HFF-Myc (cell line): ENCODE data around the gene CLPSL1.

Experiments used
- DNase-seq: peaks from one replicate; pipeline ENCODE4 v3.0.0-alpha.2; 2011; ENCODE audit warnings: low read depth; ENCODE audit errors: extremely low read depth
- H3K4me3 ChIP-seq: replicated peaks from 2 replicates; pipeline ENCODE4 v1.5.1; 2011; ENCODE audit warnings: low read depth, mild to moderate bottlenecking, control low read depth, low read length
- CTCF ChIP-seq: IDR thresholded peaks from 2 replicates; pipeline ENCODE4 v1.5.1; 2012; ENCODE audit warnings: mild to moderate bottlenecking, low read depth, low read length, control low read depth; ENCODE audit errors: missing control alignments

CLPSL1 gene

GRCh38 chr6:35823601-35824000, 42.8 kb downstream of the CLPSL1 start:
- no peak overlapping the region for H3K4me3 ChIP-seq
- TF ChIP-seq CTCF, result no peak
- DNase-seq, result no peak

- no peak overlapping the region for H3K4me3 ChIP-seq
- no peak for DNase-seq
- no peak for TF ChIP-seq CTCF
Observed at GRCh38 chr6:35824552-35825192, 43.9 kb downstream of the CLPSL1 start.

GRCh38 chr6:35829306-35829705, 48.5 kb downstream of the CLPSL1 start:
- no peak for TF ChIP-seq CTCF
- DNase-seq, result no peak
- H3K4me3 ChIP-seq, result no peak overlapping the region

GRCh38 chr6:35831257-35832007, 50.6 kb downstream of the CLPSL1 start:
- DNase-seq, result no peak
- no peak overlapping the region for H3K4me3 ChIP-seq
- no peak for TF ChIP-seq CTCF

- no peak for TF ChIP-seq CTCF
- DNase-seq, result no peak
- H3K4me3 ChIP-seq, result no peak overlapping the region
Observed at GRCh38 chr6:35833536-35833935, 52.7 kb downstream of the CLPSL1 start.
